HG03108 (cell line): ENCODE data around the gene MAGT1.
A peak's percentile ranks its signal among the peaks of the same experiment; 100 is the strongest.
"Not testable (repeated sequence)": the region's sequence is repeated elsewhere in the genome, so short reads cannot be mapped to it uniquely, and the experiment has no call there.

Experiments used
- ATAC-seq: cut with Tn5 transposase; IDR thresholded peaks from one replicate; pipeline ENCODE4 v1.9.1; 2021; ENCODE audit warnings: moderate library complexity; ENCODE audit not compliant: unreplicated experiment

Gene MAGT1

DNA sequence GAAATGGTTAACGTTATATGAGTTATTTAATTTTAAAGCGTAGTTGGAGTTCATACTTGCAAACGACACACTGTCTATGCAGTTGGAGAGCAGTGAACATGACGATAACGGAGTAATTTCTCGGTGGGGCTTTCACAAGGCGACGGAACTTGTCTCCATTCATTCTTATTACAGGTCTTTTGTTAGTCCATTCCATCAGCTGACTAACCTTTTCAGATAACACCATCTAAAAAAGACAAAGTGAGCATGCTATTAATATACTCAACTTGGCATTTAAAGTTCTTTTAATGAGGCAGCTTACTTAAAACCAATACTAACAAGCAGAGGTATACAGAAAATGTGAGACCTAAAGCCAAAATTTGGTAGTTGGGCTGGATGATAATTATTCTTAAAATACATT lies 19.9 kb downstream of the MAGT1 start:
- ATAC-seq, result no peak

- not testable (repeated sequence) for ATAC-seq
These were observed 63.7 kb downstream of the MAGT1 start for GRCh38 chrX:77831544-77831943.

GRCh38 chrX:77821989-77822388 lies 73.2 kb downstream of the MAGT1 start:
- ATAC-seq, result not testable (repeated sequence)

DNA sequence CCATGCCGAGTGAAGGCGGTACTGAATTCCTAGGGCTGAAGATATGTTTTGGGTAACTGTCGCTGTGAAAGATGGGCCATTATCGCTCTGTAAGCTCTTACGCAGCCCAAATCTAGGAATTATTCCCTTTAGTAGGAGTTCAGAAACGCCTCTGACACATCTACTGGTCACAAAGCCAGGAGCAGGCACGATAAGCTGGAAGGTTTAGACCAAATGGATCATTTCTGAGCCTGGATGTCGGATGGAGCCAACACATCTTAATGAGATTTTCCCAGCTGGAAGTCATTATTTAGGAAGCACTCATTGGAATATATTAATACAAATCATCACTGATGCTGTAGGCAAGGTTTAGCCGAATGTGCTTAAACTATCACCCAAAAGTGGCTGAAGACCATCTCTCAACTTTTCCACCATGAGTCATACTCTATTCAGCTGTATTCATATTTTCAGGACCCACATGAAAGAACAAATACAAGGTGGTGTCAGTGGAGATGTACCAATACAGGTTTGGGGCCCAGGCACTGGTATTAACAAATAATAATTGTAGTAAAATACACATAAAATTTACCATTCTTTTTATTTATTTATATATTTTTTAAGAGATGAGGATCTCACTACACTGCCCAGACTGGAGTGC lies 75.0 kb downstream of the MAGT1 start:
- ATAC-seq, result no peak

DNA sequence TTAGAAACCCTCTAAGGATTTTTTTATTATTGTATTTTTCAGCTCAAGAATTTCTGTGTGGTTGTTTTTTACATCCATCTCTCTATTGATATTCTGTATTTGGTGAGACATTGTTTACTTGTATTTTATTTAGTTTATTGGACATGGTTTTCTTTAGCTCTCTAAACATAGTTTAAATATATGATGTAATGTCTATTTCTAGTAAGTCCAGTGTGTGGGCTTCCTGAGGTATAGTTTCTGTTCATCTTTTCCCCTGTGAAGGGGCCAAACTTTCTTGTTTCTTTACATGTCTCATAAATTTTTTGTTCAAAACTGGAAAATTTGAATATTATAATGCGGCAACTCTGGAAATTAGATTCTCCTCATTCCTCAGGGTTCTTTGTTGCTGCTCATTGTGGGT lies 81.0 kb downstream of the MAGT1 start:
- no peak for ATAC-seq

- no peak for ATAC-seq
These were observed 93.0 kb downstream of the MAGT1 start for GRCh38 chrX:77802201-77802600.

DNA sequence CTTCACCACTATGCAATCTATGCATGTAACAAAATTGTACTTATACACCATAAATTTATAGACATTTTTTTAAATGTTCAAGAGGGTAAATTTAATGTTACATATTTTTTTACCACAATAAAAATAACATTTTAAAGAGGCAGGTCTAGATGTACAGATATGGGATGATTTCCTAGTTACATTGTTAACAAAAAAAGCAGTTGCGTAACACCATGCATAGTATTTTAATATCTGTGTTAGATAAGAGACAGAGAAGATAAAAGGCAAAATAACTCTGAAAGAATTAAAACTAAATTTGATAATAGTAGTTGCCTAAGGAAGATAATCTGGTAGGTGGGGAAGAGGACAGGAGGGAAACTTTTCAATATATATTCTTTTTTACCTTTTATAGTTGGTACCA lies 100.1 kb downstream of the MAGT1 start:
- no peak for ATAC-seq

DNA sequence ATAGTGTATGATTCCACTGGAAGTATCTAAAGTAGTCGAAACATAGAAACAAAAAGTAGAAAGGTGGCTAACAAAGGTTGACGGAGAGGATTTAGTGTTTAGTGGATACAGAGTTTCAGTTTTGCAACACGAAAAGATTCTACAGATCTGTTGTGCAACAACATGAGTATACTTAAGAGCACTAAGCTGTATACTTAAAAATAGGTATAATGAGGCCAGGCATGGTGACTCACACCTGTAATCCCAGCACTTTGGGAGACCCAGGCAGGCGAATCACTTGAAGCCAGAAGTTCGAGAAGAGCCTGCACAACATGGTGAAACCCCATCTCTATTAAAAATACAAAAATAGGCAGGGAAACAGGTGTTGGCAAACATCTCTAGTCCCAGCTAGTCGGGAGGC lies 101.3 kb downstream of the MAGT1 start:
- ATAC-seq, result no peak

- ATAC-seq, result no peak
These were observed 107.2 kb downstream of the MAGT1 start for GRCh38 chrX:77788050-77788449.

- no peak for ATAC-seq
These were observed 108.9 kb downstream of the MAGT1 start for GRCh38 chrX:77786365-77786680.

- ATAC-seq, result peak; percentile 93
These were observed 109.5 kb downstream of the MAGT1 start, which contains the start of gene ATRX for GRCh38 chrX:77785486-77786364. Gene ATRX (minus strand): TSS chrX:77786216. CDS start chrX:77786001, 215 bp downstream.

DNA sequence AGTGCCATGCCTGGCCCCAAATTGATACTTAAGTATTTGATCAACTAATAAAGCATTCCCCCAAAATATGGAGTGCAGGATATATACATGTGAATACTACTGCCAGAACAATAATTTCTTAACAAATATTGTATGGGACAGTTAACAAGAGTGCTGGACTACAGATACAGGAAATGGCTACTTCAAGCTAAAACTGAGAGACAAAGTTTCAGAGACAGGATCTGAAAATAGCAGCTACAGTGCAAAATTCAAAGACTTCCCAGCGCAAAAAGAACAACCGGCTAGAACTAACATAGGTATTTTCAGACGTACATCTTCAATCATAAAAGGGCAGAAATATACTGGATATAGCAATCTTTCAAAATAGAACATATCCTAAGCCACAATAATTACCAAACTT lies 115.5 kb downstream of the MAGT1 start:
- no peak for ATAC-seq

GRCh38 chrX:77776659-77777058 lies 118.6 kb downstream of the MAGT1 start:
- ATAC-seq, result no peak
